ENCODE data around the gene GALNT5.

GALNT5 gene

DNA sequence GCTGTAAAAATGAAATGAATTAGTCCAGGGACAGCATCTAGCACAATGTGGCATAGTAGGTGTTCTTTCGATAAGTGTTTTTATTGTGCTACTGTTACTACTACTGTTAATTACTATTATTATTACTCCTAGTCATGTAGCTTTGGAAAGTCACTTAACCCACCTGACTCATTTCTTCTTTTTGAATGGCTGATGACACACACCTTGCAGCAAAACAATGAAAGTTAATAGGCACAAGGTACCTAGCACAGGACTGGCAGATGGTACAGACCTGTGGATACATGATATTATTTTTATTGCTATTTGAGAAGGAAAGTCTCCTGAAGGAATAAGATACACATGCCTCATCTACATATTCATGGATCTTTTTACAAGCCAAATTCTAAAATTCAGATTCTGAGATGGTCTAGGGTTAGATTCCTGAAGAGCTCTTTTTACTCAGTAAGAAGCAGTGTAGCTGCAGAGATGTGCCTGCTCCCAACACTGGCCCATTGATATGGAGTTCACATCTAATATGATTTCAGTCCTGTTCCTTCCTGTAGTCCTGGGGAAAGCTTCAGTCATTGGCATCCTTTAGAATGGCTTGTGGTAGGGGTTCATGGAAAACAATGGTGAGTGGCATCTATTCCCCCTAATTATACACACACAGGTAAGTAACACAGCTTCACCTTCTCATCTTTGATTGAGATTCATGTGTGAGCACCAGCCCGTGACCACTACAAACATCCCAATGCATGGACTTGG, 76.0 kb downstream of the GALNT5 start:
- DNase-seq, result no peak

DNA sequence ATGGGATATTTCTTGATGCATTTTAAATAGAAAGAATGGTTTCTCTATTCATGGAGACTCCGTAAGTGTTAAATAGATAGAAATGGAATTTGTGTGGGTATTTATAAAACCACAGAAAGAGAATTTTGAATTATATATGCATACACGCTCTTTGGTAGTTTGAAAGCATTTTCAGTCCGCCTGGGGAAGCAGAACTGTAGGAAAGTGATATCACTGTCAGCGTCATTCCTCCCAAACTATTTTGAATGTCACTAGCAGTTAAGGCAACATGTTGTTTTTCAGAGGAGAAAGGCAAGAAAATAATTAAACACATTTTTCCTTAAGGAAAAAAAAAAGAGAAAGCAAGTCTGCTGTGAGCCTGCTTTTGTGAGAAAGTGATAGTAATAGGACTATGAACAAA, 76.8 kb downstream of the GALNT5 start:
- no peak for DNase-seq

DNA sequence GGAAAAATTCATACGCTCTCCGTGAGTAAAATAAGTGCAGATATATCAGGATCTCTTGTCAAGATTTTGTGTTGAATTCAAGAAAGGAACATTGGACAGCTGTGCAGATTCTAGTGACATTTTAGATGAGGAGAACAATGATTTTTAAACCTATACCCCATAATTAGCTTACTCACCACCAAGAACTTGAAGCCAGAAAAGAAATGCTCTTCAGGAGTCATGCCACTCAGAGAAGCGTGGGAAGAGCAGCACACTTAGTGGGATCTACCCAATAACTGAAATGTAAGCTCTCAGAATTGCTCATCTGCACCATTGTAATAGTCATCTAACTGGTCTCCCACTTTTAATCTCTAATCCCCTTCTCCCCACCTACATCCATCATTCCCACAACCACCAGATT, 77.3 kb downstream of the GALNT5 start:
- DNase-seq, result no peak

DNA sequence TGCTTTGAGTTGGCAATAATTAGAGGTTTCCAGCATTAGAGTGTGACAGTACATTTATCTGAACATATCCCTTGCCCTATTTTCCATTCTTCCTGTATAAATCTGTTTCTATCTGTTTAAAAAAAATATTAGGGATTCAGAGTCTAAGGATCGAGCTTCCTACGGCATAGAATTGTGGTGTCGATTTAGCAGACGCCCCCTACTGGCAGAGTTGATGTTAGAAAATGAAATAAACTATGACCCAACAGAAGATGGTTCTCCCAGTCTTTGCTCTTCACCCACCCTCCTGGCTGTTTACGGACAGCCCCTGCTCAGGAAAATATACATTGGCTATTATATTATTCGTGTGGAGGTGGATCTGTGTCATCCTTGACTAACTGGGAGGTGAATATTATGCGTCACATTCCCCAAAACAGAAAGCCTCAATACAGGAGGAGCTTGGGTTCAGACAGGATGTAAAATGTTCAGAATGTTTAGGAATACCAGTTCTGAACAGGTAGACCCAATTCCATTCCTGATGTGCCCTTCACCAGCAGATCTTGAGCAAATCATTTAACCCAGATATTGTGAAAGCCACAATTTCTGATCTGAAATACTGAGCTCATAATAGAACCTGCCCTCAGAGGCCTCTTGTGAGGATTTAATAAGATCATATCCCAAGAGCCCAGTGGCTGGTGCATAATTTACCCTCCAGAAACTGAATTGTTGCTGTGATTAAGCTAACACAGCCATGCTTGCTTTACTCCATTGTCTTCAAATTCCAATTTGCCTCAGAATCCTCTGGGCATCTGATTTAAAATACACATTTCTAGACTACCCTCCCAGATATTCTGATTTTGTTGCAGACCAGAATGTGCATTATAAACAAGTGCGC, 78.9 kb downstream of the GALNT5 start:
- peak; percentile 39 for DNase-seq

DNA sequence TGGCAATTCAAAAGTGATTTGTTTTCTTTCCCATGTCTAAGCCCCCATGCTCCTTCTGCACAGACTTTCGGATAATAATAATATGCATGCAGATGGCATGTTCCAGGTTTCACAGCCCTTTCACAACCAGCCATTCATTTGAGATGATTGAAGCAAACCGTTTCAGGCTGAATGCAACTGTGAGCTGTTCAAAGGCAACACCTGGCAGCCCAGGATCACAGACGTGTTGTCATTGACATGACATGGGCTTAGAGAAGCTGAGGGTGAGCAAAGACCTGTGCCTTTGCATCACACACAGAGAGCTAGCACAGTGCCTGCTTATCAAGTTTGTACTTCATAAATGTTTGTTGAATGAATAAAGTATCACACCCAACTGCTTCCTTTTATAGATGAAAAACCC, 80.5 kb downstream of the GALNT5 start:
- DNase-seq, result no peak

DNA sequence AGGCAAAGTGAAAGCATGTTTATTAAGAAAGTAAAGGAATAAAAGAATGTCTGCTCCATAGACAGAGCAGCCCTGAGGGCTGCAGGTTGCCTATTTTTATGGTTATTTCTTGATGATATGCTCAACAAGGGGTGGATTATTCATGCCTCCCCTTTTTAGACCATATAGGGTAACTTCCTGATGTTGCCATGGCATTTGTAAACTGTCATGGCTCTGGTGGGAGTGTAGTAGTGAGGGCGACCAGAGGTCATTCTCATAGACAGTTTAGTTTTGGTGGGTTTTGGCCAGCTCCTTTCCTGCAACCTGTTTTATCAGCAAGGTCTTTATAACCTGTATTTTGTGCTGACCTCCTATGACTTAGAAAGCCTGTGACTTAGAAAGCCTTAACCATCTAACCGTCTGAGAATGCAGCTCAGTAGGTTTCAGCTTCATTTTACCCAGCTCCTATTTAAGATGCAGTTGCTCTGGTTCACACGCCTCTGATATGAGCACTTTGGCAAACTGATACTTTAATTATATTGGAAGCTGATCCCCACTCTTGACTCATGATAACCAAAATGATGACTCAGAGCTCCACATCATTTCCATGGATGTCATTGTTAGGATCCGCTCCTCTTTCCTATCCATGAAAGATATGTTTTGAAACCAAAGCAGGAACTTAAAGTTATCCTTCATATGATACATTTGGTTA, 82.6 kb downstream of the GALNT5 start:
- peak; percentile 82 for DNase-seq

DNA sequence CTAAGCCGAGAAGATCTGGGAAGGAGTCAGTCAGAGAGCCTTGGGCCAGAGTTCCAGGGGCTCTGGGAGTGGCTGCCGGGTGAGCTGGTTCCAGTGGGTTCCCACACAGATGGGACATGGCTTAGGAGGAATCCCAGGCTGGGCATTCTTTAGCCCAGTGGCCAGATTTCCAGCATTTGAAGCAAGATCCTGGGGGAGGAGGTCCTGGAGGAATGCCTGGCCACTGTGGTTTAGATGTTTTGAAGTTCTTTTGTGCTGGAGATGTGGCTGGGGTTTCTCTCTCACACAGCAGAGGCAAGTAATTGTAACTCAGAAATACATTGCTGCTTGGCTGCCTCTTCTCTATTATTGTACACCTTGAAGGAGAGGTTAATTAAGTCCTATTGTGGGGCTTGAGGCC, 83.9 kb downstream of the GALNT5 start:
- DNase-seq, result peak; percentile 76

DNA sequence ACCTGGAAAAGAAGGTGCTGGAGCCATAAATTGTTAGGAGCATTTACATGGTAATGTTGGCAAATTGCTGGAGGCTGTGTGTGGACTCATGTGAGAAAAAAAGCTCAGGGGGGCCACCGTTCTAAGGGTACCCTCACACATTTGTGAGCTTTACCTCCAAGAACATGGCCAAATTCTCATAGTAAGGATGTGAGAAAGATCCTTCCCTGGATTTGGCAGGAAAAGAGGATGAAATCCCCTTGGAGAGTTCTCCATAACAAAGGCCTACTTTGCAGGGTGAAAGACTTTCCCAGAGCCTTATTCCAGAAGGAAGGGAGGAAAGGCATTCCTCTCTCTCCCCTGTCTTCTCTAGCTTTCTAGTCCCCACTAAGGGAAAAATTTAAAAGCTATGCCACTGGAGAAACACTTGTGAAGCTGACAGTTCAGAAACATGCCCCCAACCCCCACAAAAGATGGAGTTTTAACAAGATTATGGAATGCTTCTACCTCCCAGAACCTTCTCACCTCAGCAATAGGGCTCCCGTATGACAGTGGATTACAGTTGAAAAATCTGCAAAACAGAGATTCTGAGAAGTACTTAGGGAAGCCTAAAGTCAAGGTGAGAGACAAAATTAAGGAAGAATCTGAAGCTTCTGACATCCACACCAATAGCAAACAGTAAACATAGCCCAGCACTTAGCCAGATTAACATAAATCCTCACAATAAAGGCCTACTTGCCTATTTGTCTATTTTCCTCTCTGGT, 88.3 kb downstream of the GALNT5 start:
- no peak for DNase-seq

DNA sequence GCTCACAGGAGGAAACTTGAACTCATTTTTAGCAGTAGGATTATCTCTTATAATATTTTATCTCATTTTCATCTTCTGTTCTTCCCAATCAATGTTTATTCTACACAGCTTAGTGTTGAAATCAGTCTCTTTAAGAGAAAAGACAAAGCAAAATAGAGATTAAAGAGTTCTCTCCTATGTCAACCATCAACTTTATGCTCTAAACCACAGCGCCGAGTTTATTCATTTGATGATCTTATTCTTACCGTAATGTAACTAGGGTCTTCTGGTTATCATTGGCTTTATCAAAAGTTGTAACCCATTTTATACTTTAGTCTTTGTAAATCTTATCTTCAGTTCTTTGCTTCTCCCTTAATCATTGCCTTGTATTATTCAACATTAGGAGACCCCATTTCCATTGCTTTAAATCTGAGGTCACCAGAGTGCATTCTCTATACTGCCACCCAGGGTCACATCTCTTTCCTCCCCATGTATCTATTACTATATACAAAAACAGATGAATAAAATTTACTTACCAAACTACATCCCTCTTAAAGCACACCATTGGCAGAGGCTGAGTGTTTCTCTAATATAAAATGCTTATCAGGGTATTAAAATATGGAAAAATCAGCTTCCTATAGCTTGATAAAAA, 90.9 kb downstream of the GALNT5 start:
- DNase-seq, result no peak

DNA sequence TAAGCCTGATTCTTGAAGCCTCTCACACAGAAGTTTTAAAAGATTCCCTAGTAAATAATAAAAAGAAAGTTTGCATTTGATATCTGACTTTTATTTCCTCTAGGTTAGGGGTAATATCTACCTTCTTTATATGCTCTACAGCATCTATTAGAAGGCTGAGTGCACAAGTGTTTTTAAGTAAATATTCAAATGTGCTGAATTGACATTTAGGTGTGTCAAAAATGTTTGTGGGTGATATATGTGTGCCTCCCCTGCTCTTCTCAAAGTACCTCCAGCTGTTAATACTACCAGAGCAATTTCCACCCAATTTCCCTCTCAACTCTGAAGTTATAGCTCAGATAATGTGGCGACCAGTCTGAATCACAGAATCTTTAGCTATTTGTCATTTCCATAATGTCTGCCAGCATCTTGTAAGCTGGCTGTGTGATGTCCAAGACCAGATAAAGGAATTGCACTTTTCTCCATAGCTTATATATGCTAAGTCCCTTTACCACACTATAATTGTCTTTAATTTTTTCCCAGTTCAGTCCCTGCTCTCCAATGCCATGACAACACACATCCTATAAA, 92.5 kb downstream of the GALNT5 start:
- peak; percentile 84 for DNase-seq

DNA sequence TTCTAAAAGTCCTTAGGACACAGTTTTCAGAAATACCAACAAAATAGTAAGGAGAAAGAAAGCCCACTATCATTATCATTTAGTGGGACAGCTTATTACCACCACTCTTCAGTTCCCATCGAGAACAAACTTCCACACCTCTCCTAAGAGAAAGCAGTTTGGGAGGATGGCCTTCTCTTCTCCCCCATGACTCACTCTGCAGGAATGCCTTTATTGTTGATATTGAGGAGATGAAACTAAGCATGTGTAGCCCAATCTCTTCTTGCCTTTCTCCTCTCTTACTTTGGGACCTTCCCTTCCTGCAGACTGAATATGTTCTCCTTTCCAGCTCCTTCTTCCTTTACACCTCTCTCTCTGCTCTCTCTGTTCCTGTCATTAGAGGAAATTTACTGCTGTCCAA, 98.1 kb downstream of the GALNT5 start:
- peak; percentile 77 for DNase-seq

DNA sequence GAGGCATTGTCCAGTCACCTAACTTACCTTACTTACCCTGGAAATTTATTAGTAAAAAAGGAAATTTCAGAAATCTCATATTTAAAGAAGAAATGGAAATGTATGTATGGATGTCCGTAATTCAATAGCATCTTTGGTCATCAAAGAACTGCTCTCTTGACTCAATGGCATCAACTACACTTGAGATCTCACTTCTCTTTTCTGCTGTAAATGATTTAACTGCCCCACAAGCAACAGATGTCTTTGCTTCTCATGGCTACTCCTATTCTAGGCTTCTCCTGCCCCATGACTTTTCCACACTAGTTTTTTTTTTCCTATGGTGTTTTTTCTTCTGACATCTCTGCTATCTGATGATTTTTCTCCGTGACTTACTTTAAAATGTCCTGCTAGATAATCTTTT, 102.1 kb downstream of the GALNT5 start:
- no peak for DNase-seq

DNA sequence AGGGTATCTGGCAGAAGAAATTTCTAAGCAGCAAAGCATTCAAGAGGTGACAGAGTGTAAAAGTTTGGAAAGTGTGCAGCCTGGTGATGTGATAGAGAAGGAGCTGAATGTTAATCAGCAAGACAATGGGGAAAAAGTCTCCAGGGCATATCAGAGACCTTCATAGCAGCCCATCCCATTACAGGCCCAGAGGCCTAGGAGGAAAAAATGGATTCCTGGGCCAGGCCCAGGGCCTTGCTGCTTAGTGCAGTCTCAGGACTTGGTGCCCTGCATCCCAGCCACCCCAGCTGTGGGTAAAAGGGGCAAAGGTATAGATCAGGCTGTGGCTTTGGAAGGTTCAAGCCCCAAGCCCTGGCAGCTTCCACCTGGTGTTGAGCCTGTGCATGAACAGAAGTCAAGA, 104.0 kb downstream of the GALNT5 start:
- no peak for DNase-seq

DNA sequence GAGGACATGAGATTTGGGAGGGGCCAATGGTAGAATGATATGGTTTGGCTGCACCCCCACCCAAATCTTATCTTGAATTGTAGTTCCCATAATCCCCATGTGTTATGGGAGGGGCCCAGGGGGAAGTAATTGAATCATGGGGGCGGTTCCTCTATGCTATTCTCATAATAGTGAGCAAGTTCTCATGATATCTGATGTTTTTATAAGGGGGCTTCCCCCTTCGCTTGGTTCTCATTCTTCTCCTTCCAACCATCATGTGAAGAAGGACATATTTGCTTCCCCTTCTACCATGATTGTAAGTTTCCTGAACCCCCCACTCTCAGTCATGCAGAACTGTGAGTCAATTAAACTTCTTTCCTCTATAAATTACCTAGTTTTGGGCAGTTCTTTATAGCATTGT, 105.1 kb downstream of the GALNT5 start:
- no peak for DNase-seq

DNA sequence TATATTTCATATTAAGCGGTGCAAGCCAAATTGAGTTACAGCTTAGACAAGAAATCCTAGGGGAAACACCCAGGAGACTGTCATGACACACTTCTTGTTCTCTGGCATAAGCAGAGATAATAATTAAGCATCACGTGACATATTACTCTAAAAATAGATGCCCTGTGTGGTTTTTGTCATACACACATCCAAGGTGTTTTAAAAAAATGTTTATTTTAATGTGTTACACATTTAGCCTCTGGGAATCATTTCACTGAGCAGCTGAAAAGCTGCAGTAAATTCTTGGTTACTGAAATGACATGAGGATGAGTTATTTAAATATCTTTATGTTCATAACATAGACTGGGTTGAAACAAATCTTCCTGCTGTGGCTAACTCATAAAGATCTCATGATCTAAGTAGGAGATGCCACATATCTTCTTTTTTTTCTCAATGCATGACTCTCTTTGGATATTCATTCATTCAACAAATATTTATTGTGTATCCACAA, 106.2 kb downstream of the GALNT5 start:
- DNase-seq, result peak; percentile 83
